HG02642 (cell line): ENCODE results near the gene INAFM1.

Source experiments
- ATAC-seq: cut with Tn5 transposase; IDR thresholded peaks from one replicate; pipeline ENCODE4 v1.9.1; 2021; ENCODE audit warnings: mild to moderate bottlenecking; ENCODE audit not compliant: unreplicated experiment, poor library complexity

INAFM1 gene

GRCh38 chr19:47306303-47306702, 31.6 kb downstream of the INAFM1 start:
- no peak for ATAC-seq

- no peak for ATAC-seq
Measured at GRCh38 chr19:47309038-47309437, 34.4 kb downstream of the INAFM1 start.

DNA sequence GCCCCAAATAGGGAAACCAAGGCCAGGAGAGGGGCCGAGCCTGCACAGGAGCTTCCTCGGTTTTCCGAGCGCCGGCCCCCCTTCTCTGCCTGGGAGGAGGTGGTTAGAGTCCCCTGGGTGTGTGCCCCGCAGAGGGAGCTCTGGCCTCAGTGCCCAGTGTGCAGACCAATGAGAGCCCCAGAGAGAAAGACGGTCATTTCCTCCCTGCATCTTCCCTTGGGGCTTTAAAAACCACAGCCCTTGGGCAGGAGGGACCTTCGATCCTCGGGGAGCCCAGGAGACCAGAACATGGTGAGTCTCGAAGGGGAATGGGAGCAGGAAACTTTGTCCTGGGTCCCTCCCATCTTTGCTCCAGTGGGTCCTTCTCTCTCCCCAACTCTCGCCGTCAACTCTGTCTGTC, 34.9 kb downstream of the INAFM1 start, which contains the start of gene C5AR1:
Gene C5AR1 (plus strand): TSS at position 254 of the 400 bp plus-strand sequence. CDS start 35 bp downstream, at position 289.
- no peak for ATAC-seq

GRCh38 chr19:47310323-47310722, 35.6 kb downstream of the INAFM1 start:
- no peak for ATAC-seq

DNA sequence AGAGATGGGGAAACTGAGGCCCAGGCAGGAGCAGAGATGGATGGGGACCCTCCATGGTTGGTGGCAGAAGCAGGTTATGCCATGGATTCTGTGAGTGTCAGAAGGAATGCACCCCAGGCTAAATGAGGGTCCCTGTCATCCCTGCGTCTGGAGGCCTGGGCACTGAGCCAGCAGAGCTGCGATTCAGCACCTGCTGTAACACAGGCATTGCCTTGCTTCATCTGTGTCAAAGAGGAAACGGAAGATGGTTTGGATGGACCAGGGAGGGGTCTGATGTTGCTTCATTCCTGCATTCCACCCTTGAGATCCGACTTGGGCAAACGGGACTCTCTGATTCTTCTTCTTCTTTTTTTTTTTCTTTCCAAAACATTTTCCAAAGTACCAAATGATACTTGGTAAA, 36.1 kb downstream of the INAFM1 start:
- ATAC-seq = no peak

DNA sequence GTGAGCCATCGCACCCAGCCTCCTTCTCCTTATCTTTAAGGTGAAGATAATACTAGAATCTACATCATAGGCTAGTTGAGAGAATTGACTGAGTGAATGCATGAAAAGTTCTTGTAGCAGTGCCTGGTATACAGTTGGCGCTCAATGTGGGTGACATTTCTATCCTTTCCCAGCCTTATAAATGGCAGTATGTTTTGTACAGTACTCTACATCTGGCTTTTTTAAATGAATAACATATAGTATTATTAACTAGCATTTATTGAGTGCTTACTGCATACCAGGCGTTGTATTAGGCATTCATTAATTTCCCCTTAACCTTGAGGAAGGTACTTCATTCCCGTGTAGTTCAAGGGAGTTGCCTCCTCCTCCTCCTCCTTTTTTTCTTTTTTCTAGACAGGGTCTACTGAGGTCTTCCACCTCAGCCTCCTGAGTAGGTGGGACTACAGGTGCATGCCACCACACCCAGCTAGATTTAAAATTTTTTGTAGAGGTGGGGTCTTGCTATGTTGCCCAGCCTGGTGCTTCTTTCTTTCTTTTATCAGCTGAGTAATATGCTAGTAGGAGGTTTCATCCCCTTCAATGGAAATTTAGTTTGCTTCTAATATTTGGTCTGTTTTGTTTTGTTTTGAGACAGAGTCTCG, 37.8 kb downstream of the INAFM1 start:
- no peak for ATAC-seq

DNA sequence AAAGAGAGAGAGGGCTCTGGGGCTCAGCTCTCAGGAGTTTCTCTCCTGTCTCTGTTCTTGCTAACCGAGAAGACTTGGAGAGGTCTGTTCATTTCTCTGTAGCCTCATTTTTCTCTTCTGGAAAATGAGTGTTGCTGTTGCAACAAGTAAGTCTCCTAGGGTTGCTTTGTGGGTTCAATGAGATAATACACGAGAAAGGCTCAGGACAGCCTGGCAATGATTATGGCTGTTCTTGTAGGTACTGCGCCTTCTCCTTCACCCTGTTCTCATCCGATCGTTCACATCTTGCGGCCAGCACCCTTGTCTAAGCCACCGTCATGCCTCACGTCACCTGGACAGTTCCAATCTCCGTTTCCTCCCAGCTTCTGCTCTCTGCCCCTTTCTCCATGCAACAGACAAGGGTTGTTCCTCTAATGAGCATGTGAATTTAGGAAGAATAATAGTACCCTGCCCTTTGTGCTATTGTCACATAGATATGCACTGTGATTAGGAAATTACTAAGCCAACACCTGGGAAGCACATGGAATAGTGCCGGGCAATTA, 39.1 kb downstream of the INAFM1 start:
- ATAC-seq = no peak

- ATAC-seq = no peak
Measured at GRCh38 chr19:47315125-47315821, 40.6 kb downstream of the INAFM1 start.

GRCh38 chr19:47316513-47316912, 41.8 kb downstream of the INAFM1 start:
- ATAC-seq = no peak

DNA sequence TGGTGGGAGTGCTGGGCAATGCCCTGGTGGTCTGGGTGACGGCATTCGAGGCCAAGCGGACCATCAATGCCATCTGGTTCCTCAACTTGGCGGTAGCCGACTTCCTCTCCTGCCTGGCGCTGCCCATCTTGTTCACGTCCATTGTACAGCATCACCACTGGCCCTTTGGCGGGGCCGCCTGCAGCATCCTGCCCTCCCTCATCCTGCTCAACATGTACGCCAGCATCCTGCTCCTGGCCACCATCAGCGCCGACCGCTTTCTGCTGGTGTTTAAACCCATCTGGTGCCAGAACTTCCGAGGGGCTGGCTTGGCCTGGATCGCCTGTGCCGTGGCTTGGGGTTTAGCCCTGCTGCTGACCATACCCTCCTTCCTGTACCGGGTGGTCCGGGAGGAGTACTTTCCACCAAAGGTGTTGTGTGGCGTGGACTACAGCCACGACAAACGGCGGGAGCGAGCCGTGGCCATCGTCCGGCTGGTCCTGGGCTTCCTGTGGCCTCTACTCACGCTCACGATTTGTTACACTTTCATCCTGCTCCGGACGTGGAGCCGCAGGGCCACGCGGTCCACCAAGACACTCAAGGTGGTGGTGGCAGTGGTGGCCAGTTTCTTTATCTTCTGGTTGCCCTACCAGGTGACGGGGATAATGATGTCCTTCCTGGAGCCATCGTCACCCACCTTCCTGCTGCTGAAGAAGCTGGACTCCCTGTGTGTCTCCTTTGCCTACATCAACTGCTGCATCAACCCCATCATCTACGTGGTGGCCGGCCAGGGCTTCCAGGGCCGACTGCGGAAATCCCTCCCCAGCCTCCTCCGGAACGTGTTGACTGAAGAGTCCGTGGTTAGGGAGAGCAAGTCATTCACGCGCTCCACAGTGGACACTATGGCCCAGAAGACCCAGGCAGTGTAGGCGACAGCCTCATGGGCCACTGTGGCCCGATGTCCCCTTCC, 45.5 kb downstream of the INAFM1 start:
- no peak for ATAC-seq

GRCh38 chr19:47321630-47322029, 46.9 kb downstream of the INAFM1 start:
- no peak for ATAC-seq

GRCh38 chr19:47322058-47322457, 47.4 kb downstream of the INAFM1 start:
- ATAC-seq = no peak

GRCh38 chr19:47323409-47323808, 48.7 kb downstream of the INAFM1 start:
- no peak for ATAC-seq

DNA sequence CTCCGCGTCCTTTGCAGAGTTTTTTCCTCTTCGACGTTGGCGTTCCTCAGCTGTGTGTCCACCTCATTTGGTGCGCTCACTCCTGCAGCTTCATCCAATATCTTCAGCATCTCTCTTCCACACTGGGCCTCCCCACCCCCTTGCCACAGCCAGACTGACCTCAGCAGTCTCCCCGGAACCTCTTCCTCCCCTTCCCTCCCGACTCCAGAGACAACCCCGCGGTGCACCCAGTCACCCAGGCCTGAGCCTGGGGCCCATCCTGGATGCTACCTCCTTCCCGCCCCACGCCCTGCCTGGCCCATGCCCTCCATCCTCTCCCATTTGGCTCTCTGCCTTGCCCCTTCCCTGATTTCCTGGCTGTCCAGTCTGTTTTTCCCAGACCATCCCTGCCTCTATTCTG, 49.2 kb downstream of the INAFM1 start:
- no peak for ATAC-seq

- no peak for ATAC-seq
Measured at GRCh38 chr19:47324502-47324901, 49.8 kb downstream of the INAFM1 start.
